Loucy (cell line): Measurements from ENCODE around the gene CENPB.

Source experiments
- H2AFZ ChIP-seq: fragments of 200-600 bp; sonication (generic); 2 replicates; pipeline ENCODE4 v1.6.0; 2016; ENCODE audit warnings: antibody characterized with exemption, mild to moderate bottlenecking, low read length, moderate library complexity
- H3F3A ChIP-seq: fragments of 200-600 bp; 2 replicates; pipeline ENCODE4 v1.6.0; 2016; ENCODE audit warnings: antibody characterized with exemption, low read depth, mild to moderate bottlenecking
- H3K27me3 ChIP-seq: fragments of 200-600 bp; sonication (generic); 2 replicates; pipeline ENCODE4 v1.6.1; 2014; ENCODE audit warnings: low read length, mild to moderate bottlenecking; ENCODE audit not compliant: insufficient read depth, poor library complexity, severe bottlenecking
- H3K36me3 ChIP-seq: fragments of 200-600 bp; sonication (generic); 2 replicates; pipeline ENCODE4 v1.6.1; 2016; ENCODE audit warnings: low read length; ENCODE audit not compliant: insufficient read depth
- H3K4me1 ChIP-seq: fragments of 200-600 bp; sonication (generic); 2 replicates; pipeline ENCODE4 v1.5.1; 2014; ENCODE audit warnings: low read length, mild to moderate bottlenecking; ENCODE audit not compliant: insufficient read depth, poor library complexity, severe bottlenecking
- H3K4me2 ChIP-seq: fragments of 200-600 bp; sonication (generic); 2 replicates; pipeline ENCODE4 v1.6.0; 2014; ENCODE audit warnings: antibody characterized with exemption, low read length, low read depth, mild to moderate bottlenecking; ENCODE audit not compliant: poor library complexity, severe bottlenecking
- H3K4me3 ChIP-seq: fragments of 200-600 bp; sonication (generic); 2 replicates; pipeline ENCODE4 v1.5.1; 2014; ENCODE audit warnings: low read length, mild to moderate bottlenecking, mixed read lengths; ENCODE audit not compliant: poor library complexity, severe bottlenecking
- H3K79me2 ChIP-seq: fragments of 200-600 bp; sonication (generic); 2 replicates; pipeline ENCODE4 v1.6.1; 2014; ENCODE audit warnings: low read length; ENCODE audit not compliant: insufficient read depth
- H3K9ac ChIP-seq: fragments of 200-600 bp; sonication (generic); 2 replicates; pipeline ENCODE4 v1.6.0; 2014; ENCODE audit warnings: mild to moderate bottlenecking, low read depth, low read length, moderate library complexity; ENCODE audit not compliant: poor library complexity, severe bottlenecking
- H3K9me2 ChIP-seq: fragments of 200-600 bp; sonication (generic); replicated peaks from 2 replicates; pipeline ENCODE4 v1.6.1; 2016; ENCODE audit warnings: low read depth, low read length, mixed read lengths
- H3K9me3 ChIP-seq: fragments of 200-600 bp; sonication (generic); 2 replicates; pipeline ENCODE4 v1.6.1; 2014; ENCODE audit warnings: mild to moderate bottlenecking, antibody characterized with exemption, low read length, low read depth; ENCODE audit not compliant: insufficient read depth
- H4K20me1 ChIP-seq: fragments of 200-600 bp; sonication (generic); 2 replicates; pipeline ENCODE4 v1.6.0; 2014; ENCODE audit warnings: antibody characterized with exemption, low read length, mild to moderate bottlenecking; ENCODE audit not compliant: insufficient read depth, poor library complexity, severe bottlenecking
- CTCF ChIP-seq: fragments of 200-600 bp; sonication (generic); conservative IDR thresholded peaks from 2 replicates; pipeline ENCODE4 v1.5.1; 2014; ENCODE audit warnings: mild to moderate bottlenecking, antibody characterized with exemption, low read length
- EZH2phosphoT487 ChIP-seq: fragments of 200-600 bp; IDR thresholded peaks from 2 replicates; pipeline ENCODE4 v1.6.1; 2018; ENCODE audit warnings: antibody characterized with exemption, mild to moderate bottlenecking, moderate library complexity, borderline replicate concordance

The CENPB gene

GRCh38 chr20:3828798-3829197 is 42.3 kb upstream of the CENPB start:
- H3K36me3 ChIP-seq: no peaks in the 10 kb centered on the region
- H3K4me2 ChIP-seq: no peak overlapping the region
- no peaks in the 10 kb centered on the region for H3K27me3 ChIP-seq
- H3K4me3 ChIP-seq: no peak overlapping the region
- H3F3A ChIP-seq: no peaks in the 10 kb centered on the region
- no peaks in the 10 kb centered on the region for H3K9me3 ChIP-seq
- no peak for TF ChIP-seq CTCF
- H2AFZ ChIP-seq: no peak overlapping the region
- H3K79me2 ChIP-seq: no peaks in the 10 kb centered on the region
- peaks cover 5% of the 10 kb centered on the region for H3K4me1 ChIP-seq
- no peaks in the 10 kb centered on the region for H4K20me1 ChIP-seq
- H3K9ac ChIP-seq: no peak overlapping the region
- H3K9me2 ChIP-seq: no peaks in the 10 kb centered on the region

- H3K27me3 ChIP-seq: no peaks in the 10 kb centered on the region
- TF ChIP-seq CTCF: no peak
- TF ChIP-seq EZH2phosphoT487: no peak
- no peak overlapping the region for H3K4me3 ChIP-seq
- peaks cover 7% of the 10 kb centered on the region for H3K4me1 ChIP-seq
- peaks cover 8% of the 10 kb centered on the region for H3K79me2 ChIP-seq
- H3K9ac ChIP-seq: no peak overlapping the region
- H3F3A ChIP-seq: no peaks in the 10 kb centered on the region
- no peak overlapping the region for H2AFZ ChIP-seq
- no peaks in the 10 kb centered on the region for H3K36me3 ChIP-seq
- H3K9me3 ChIP-seq: no peaks in the 10 kb centered on the region
- no peak overlapping the region for H3K4me2 ChIP-seq
- H4K20me1 ChIP-seq: no peaks in the 10 kb centered on the region
- H3K9me2 ChIP-seq: no peaks in the 10 kb centered on the region
Observed at GRCh38 chr20:3826420-3826819, 39.9 kb upstream of the CENPB start.

- H4K20me1 ChIP-seq: no peaks in the 10 kb centered on the region
- H3K4me2 ChIP-seq: no peak overlapping the region
- H3K9ac ChIP-seq: no peak overlapping the region
- H3K36me3 ChIP-seq: no peaks in the 10 kb centered on the region
- H2AFZ ChIP-seq: no peak overlapping the region
- H3K79me2 ChIP-seq: peaks cover 15% of the 10 kb centered on the region
- no peaks in the 10 kb centered on the region for H3K27me3 ChIP-seq
- H3F3A ChIP-seq: no peaks in the 10 kb centered on the region
- H3K9me3 ChIP-seq: no peaks in the 10 kb centered on the region
- H3K4me3 ChIP-seq: no peak overlapping the region
- no peaks in the 10 kb centered on the region for H3K9me2 ChIP-seq
- H3K4me1 ChIP-seq: peaks cover 13% of the 10 kb centered on the region
- TF ChIP-seq EZH2phosphoT487: no peak
- TF ChIP-seq CTCF: no peak; the same call in 1 of the 2 replicates
Observed at GRCh38 chr20:3825526-3825925, 39.0 kb upstream of the CENPB start.
